ENCODE results near the gene LARP4B. TPM values are rescaled to one million over a fixed set of nuclear protein-coding genes. Genes with fewer than 3 reads are reported as not detected.

LARP4B gene
- total RNA-seq, 1 experiment from 2014 or later, result 15.3 TPM

- in situ Hi-C loops (cut with HindIII; ENCODE audit: low pct_unique_long_range_greater_than_20kb, low sequenced_read_pairs), result no loop called here
- no peak for DNase-seq (ENCODE audit: low read depth)
Measured at GRCh38 chr10:851901-852300, 79.6 kb downstream of the LARP4B start.

DNA sequence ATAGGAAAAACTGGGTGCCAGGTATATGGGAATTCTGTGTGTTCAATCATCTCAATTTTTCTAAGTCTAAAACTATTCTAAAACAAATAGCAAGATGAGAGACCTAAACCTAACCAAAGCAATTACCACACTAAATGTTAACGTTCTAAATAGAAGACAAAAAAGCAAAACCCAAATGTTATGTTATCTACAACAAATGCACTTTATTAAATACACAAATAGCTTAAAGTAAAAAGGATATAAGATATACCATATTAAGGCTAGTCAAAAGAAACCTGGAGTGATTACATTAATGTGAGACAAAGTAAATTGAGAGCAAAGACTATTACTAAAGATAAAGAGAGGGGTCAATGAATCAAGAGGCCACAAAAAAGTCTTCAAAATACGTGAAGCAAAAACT, 81.4 kb downstream of the LARP4B start:
- in situ Hi-C loops (cut with HindIII; ENCODE audit: low pct_unique_long_range_greater_than_20kb, low sequenced_read_pairs), result no loop called here
- DNase-seq (ENCODE audit: low read depth), result no peak

DNA sequence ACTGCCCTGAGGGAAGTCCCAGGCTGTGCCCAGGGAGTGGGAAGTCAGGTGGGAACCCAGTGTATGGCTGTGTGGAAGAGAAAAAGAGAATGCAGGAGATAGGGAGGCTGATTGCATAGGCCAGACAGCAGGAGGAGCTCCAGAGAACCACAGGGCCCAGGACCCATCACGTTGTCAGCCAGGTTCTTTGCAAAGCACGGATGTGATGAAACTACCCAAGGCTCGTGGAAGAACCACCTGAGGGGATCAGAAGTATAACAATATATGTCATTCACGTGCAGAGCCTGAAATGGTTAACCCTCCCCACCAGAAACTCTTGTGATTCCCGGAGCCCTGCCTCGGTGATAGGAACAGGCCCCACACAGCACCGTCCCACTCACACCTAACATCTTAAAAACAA, 83.6 kb downstream of the LARP4B start:
- in situ Hi-C loops (cut with HindIII; ENCODE audit: low pct_unique_long_range_greater_than_20kb, low sequenced_read_pairs), result no loop called here
- no peak for DNase-seq (ENCODE audit: low read depth)

DNA sequence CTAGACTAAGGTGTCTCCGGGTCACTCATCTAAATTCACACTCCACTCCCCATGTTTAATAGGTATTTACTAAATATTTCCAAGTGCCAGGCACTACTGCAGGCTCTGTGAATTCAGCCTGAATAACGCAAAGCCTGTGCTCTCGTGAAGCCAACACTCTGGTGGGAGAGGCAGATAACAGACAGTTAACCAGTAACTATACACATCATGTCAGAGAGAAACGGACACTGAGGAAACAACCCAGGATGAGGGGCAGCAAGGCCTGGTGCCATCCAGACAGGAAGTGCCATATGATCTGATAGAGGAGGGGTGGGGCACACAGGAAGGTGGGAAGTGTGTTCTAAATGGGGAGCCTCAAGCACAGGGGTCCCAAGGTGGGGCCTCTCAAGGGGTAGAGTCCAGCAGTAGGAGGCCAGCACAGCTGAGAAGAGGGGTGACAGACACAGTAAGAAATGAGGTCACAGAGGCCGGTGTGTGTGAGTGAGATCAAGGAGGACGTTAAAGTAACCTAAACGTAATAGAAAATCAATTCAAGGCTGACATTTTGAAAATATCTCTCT, 85.3 kb downstream of the LARP4B start:
- in situ Hi-C loops (cut with HindIII; ENCODE audit: low pct_unique_long_range_greater_than_20kb, low sequenced_read_pairs), result no loop called here
- DNase-seq (ENCODE audit: low read depth), result no peak

GRCh38 chr10:845526-845925, 86.0 kb downstream of the LARP4B start:
- in situ Hi-C loops (cut with HindIII; ENCODE audit: low pct_unique_long_range_greater_than_20kb, low sequenced_read_pairs), result no loop called here
- DNase-seq (ENCODE audit: low read depth), result no peak

DNA sequence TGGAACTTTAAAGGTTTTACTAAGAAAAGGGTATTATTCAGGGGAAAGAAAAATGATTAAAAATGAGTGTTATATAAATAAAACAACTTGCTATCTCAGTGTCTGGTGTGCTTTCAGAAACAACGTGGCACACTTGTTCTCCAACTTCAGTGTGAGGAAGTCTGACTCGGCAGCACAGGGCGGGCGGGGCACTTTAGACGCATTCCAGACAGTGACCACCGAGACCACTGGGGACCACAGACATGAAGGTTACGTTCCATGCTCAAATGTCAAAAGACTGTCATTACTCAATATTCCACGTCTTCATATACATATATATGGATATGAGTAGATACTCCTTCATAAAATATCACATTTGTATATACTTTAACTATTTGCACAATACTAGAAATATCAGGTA, 87.0 kb downstream of the LARP4B start:
- in situ Hi-C loops (cut with HindIII; ENCODE audit: low pct_unique_long_range_greater_than_20kb, low sequenced_read_pairs), result no loop called here
- no peak for DNase-seq (ENCODE audit: low read depth)

- in situ Hi-C loops (cut with HindIII; ENCODE audit: low pct_unique_long_range_greater_than_20kb, low sequenced_read_pairs), result no loop called here
- DNase-seq (ENCODE audit: low read depth), result peak; percentile 49
Measured at GRCh38 chr10:843703-844102, 87.8 kb downstream of the LARP4B start.

- in situ Hi-C loops (cut with HindIII; ENCODE audit: low pct_unique_long_range_greater_than_20kb, low sequenced_read_pairs), result no loop called here
- no peak for DNase-seq (ENCODE audit: low read depth)
Measured at GRCh38 chr10:842795-843194, 88.7 kb downstream of the LARP4B start.

DNA sequence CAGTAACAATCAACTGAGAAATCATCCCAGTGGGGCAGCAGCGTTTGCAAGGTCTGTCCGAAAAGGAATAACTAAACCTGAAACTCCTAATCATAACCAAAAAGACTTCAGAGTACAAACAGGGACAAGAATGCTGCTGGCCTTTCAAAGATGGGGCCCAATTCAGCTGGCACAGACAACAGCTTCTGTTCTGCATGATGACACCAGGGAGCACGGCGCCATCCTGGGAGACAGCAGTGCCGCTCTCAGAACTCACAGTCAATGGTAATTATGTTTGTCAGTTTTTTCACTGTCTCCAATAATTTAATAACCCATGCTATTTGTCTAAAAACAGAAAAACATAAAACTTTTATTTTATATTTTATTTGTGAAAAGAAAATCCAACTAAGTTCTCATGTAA, 90.0 kb downstream of the LARP4B start:
- in situ Hi-C loops (cut with HindIII; ENCODE audit: low pct_unique_long_range_greater_than_20kb, low sequenced_read_pairs), result no loop called here
- DNase-seq (ENCODE audit: low read depth), result no peak

DNA sequence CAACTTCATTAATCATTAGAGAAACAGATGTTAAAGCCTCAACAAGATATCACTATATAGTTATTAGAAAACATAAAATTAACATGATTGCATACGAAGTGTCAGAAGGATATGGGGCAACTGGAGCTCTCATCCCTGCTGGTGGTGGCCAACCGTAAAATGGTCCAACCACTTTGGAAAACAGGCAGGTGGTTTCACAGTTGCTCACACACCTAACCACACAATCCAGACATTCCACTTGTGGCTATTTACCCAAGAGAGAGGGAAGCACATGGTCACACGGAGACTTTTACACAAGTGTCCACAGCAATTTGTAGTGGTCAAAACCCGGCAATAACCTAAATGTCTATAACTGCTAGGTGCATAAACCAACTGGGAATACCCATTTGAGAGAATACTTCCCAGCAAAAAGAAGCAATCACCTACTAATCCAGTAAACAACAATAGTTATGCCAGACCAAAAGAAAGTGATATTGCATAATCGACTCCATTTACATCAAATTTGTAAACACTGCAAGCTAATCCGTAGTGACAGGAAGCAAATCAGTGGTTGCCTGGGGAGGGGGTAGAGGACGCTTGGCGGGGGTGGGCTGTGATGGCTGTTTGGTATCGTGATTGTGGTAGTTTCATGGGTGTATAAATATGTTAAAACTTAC, 91.8 kb downstream of the LARP4B start:
- in situ Hi-C loops (cut with HindIII; ENCODE audit: low pct_unique_long_range_greater_than_20kb, low sequenced_read_pairs), result no loop called here
- DNase-seq (ENCODE audit: low read depth), result no peak

DNA sequence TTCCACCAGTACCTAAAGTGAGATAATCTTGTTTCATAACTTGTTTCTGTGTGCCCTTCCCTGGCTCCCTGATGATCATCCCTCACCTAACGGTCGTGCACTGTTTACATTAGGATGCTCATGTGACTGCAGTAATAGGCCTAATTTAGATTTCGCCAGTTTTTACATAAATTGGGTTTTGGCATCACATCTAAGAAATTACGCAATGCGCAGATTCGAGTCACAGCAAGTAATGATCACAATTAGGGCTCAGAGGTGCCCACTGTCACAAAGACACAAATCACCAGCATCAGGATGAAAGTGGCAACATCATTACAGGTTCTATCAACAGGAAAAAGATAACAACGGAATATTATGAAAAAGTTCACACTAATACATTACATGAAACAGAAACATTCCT, 94.7 kb downstream of the LARP4B start:
- in situ Hi-C loops (cut with HindIII; ENCODE audit: low pct_unique_long_range_greater_than_20kb, low sequenced_read_pairs), result no loop called here
- DNase-seq (ENCODE audit: low read depth), result no peak

DNA sequence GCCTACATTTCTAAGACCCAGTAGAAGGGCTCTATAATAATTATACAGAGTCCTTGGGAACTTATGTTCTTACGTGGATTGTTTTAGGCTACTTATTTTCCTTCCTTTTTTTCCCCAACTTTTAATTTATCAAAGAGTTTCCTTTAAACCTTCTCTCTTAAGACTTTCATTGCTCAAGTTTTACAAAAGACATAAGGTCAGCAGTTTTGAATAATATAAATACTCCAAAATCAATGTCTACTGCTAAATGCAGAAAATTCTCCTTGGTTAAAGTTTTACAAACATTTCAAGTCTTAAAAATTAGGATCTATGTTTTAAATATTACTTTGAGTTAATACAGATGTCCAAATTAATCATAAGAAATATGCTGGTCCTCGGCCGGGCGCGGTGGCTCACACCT, 97.0 kb downstream of the LARP4B start:
- in situ Hi-C loops (cut with HindIII; ENCODE audit: low pct_unique_long_range_greater_than_20kb, low sequenced_read_pairs), result no loop called here
- no peak for DNase-seq (ENCODE audit: low read depth)

GRCh38 chr10:829241-829640, 102.3 kb downstream of the LARP4B start:
- in situ Hi-C loops (cut with HindIII; ENCODE audit: low pct_unique_long_range_greater_than_20kb, low sequenced_read_pairs), result no loop called here
- no peak for DNase-seq (ENCODE audit: low read depth)

- DNase-seq (ENCODE audit: low read depth), result no peak
- in situ Hi-C loops (cut with HindIII; ENCODE audit: low pct_unique_long_range_greater_than_20kb, low sequenced_read_pairs), result no loop called here
Measured at GRCh38 chr10:828191-828590, 103.3 kb downstream of the LARP4B start.

DNA sequence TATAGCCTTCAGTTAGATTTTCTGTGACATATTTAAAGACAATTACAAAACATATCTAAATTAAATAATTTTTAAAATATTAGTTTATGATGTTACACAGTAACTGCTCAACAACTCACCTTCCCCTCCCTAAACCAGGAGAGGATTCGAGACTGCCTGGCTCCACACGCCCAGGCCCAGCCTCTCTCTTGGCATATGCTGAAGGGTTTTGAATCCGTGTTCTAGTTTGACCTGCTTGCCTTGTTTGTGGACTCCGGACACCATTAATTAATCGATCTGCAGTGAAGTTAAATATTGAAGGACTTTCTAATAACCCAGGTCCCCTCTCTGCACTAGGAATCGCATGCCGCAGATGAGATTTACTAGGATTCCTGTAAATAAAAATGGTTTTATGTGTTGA, 106.6 kb downstream of the LARP4B start:
- in situ Hi-C loops (cut with HindIII; ENCODE audit: low pct_unique_long_range_greater_than_20kb, low sequenced_read_pairs), result no loop called here

GRCh38 chr10:824497-824896, 107.0 kb downstream of the LARP4B start:
- DNase-seq (ENCODE audit: low read depth), result no peak
- in situ Hi-C loops (cut with HindIII; ENCODE audit: low pct_unique_long_range_greater_than_20kb, low sequenced_read_pairs), result no loop called here

More for the DNA sequence above, 106.6 kb downstream of the LARP4B start:
- no peak for DNase-seq (ENCODE audit: low read depth)

DNA sequence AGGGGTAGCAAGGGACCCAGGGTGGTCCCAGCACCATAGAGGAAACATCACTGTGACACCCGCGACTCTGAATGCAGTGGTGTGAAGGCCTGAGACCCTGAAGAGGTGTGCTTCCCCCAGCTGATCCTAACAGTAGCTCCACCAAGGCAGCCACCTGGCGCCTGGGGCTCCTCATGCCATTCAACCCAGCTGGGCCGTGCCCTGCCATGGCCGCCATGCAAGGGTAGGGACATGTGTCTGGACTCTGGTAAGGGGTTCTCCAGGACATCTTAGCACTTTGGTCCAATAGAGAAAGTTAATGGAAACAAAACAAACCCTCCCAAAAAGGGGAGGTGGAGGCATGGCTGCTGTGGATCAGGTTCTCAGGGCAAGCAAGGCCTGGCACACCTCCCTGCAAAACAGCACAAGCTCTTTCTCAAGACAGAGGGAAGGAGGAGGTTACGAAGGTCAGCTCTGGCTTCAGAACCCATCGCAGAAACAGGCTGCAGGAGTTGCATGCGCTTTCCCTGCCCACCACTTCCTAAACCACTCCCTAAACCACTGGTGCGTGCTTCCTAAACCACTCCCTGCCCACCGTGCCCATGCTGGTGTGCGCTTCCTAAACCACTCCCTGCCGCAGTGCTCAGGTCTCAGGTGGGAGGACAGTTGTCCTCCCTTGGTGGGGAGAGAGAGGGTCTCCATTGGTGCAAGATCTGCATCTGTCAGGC, 108.7 kb downstream of the LARP4B start:
- in situ Hi-C loops (cut with HindIII; ENCODE audit: low pct_unique_long_range_greater_than_20kb, low sequenced_read_pairs), result no loop called here

DNA sequence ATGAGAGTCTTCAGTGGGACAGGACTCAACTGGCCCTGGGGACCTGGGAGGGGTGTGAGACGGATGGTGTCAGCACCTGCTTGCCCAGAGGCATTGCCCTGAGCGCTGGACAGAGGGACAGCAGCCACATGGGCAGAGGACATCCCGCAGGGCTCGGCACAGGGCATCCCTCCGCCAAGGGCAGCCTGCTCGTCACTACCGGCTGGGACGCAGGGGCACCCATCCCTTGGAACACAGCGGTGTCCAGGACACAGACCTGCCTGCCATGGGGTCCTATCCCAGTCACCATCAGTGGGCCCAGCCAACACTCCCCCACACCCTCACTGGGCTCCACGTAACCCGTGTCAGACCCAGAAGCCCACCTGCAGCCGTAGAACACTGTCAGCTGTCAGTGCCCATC, 109.3 kb downstream of the LARP4B start:
- in situ Hi-C loops (cut with HindIII; ENCODE audit: low pct_unique_long_range_greater_than_20kb, low sequenced_read_pairs), result no loop called here
- DNase-seq (ENCODE audit: low read depth), result no peak

More for the DNA sequence above, 108.7 kb downstream of the LARP4B start:
- no peak for DNase-seq (ENCODE audit: low read depth)

- in situ Hi-C loops (cut with HindIII; ENCODE audit: low pct_unique_long_range_greater_than_20kb, low sequenced_read_pairs), result no loop called here
- DNase-seq (ENCODE audit: low read depth), result no peak
Measured at GRCh38 chr10:821322-821721, 110.2 kb downstream of the LARP4B start.

- in situ Hi-C loops (cut with HindIII; ENCODE audit: low pct_unique_long_range_greater_than_20kb, low sequenced_read_pairs), result no loop called here
- DNase-seq (ENCODE audit: low read depth), result no peak
Measured at GRCh38 chr10:819816-820215, 111.7 kb downstream of the LARP4B start.

Data from Caki2 (cell line).